MV-4-11 (cell line): ENCODE data around the gene AGR3.

Experiments
- DNase-seq: peaks from one replicate; lab custom pipeline; 2025; lab: John Stamatoyannopoulos, UW

The AGR3 gene

GRCh38 chr7:16826060-16826459 is 55.7 kb downstream of the AGR3 start:
- no peak for DNase-seq

GRCh38 chr7:16822029-16822428 is 59.8 kb downstream of the AGR3 start:
- DNase-seq = no peak

- no peak for DNase-seq
Measured at GRCh38 chr7:16818732-16819131, 63.1 kb downstream of the AGR3 start.

- DNase-seq = peak; percentile 12
Measured at GRCh38 chr7:16817536-16817935, 64.2 kb downstream of the AGR3 start.

- peak; percentile 93 for DNase-seq
Measured at GRCh38 chr7:16816824-16817223, 65.0 kb downstream of the AGR3 start.

GRCh38 chr7:16815001-16815400 is 66.8 kb downstream of the AGR3 start:
- no peak for DNase-seq

- DNase-seq = peak; percentile 57
Measured at GRCh38 chr7:16813232-16813616, 68.6 kb downstream of the AGR3 start.

- no peak for DNase-seq
Measured at GRCh38 chr7:16812542-16813231, 69.1 kb downstream of the AGR3 start.

GRCh38 chr7:16811551-16811950 is 70.2 kb downstream of the AGR3 start:
- DNase-seq = peak; percentile 66

- DNase-seq = no peak
Measured at GRCh38 chr7:16810573-16810972, 71.2 kb downstream of the AGR3 start.

- DNase-seq = no peak
Measured at GRCh38 chr7:16810112-16810511, 71.7 kb downstream of the AGR3 start.
